ENCODE data around the gene CPXM1. TPM values are rescaled to one million over a fixed set of nuclear protein-coding genes. Genes with fewer than 3 reads are reported as not detected.

Gene CPXM1
- total and polyA plus RNA-seq, 4 donors: 0.08 to 5.5 (median 0.16) TPM

DNA sequence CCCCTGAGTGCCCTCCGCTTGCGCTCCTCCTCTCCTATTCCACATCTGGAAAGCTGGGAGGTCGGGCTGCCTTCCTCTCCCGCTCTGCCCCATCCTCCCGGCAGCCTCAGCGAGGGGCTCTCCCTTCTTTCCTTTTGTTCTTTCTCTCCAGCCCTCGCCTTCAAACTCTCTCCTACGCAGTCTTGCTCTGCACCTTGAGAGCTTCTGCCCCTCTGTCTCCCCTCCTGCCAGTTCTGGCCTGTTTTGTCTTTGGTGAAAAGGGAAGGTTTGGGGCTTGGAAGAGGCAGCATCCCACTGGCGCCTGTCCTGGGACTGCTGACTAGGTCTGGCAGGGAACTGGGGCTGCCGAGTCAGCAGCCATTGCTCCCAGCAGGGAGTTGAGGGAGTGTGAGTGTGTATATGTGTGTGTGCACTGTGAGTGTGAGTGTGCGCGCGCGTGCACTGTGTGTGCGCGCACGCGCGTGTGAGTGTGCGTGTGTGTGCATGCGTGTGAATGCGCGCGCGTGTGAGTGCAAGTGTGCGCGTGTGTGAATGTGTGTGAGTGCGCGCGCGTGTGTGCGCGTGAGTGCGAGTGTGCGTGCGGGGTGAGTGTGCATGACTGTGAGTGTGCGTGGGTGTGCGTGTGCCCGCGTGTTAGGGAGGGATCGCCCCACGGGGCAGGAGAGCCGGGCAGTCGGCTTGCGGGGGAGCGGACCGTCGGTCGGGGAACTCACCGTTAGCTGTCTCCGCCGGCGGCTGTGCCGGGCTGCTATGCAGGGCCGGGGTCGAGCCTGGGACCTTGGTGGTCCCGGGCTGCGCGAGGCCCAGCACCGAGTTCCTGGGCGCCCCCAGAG lies 523 bp downstream of the CPXM1 start:
- no peak for DNase-seq (ENCODE audit: low spot score)
- 5% methylated on average over 61 of the region's 61 CpGs for WGBS
- peaks cover 4 to 14% (median 8%) of the 10 kb centered on the region in 4 donors for H3K27me3 ChIP-seq (ENCODE audit: control insufficient read depth in 4 of 4, insufficient read depth in 4 of 4, low read length in 3 of 4)

DNA sequence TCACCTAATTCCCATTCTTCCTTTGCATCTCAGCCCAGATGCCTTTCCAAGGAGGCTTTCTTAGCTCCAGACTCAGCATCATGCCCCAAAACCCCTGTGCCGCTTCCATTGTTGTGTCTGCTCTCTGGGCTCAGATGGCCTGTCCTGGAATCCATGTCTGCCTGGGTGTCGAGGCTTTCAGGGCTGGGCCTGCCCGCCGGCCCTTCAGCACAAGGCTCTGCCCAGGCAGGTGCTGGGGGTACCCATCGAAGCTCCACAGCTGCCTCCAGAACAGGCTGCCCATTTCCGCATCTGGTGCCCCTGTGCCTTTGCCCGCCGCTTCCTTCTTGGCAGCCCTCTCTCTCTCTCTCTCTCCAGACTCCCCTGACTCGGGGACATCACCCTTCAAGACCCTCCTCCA lies 1.2 kb downstream of the CPXM1 start:
- Histone ChIP-seq H3K27ac (ENCODE audit: low read depth in 1 of 2, low read length in 2 of 2) (no peak overlapping the region), H3K27me3 (ENCODE audit: control insufficient read depth in 4 of 4, insufficient read depth in 4 of 4, low read length in 3 of 4) (peaks cover 4 to 18% (median 8%) of the 10 kb centered on the region in 4 donors), H3K36me3 (ENCODE audit: control insufficient read depth in 4 of 4, insufficient read depth in 3 of 4, low read depth in 1 of 4, low read length in 3 of 4) (peaks cover 0 to 2% (median 0%) of the 10 kb centered on the region in 4 donors), H3K9me3 (ENCODE audit: control insufficient read depth in 4 of 4, low read length in 3 of 4) (peaks cover 3 to 9% (median 4%) of the 10 kb centered on the region in 4 donors), H3K4me3 (ENCODE audit: low read depth in 1 of 3, low read length in 3 of 3) (no peak overlapping the region), H3K9ac (ENCODE audit: low read depth in 1 of 2, low read length in 2 of 2) (no peak overlapping the region), H3K4me1 (ENCODE audit: control insufficient read depth in 4 of 4, insufficient read depth in 4 of 4, low read length in 3 of 4) (peaks cover 0 to 8% (median 4%) of the 10 kb centered on the region in 4 donors)
- DNase-seq (ENCODE audit: low spot score): no peak
- WGBS: 59% methylated on average over 9 of the region's 9 CpGs
- no peak for TF ChIP-seq YY1 (IDR thresholded peaks at IDR 0.05)
- no peak for TF ChIP-seq JUND (IDR thresholded peaks at IDR 0.05)
- TF ChIP-seq EGR1 (IDR thresholded peaks at IDR 0.05; ENCODE audit: low read depth in 2 of 2): no peak
- TF ChIP-seq SP1 (IDR thresholded peaks at IDR 0.05): no peak
- no peak for TF ChIP-seq TAF1 (conservative IDR thresholded peaks at IDR 0.05)
- TF ChIP-seq, protein P1, sequence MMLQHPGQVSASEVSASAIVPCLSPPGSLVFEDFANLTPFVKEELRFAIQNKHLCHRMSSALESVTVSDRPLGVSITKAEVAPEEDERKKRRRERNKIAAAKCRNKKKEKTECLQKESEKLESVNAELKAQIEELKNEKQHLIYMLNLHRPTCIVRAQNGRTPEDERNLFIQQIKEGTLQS (IDR thresholded peaks at IDR 0.05): no peak
- TF ChIP-seq HNF4G (IDR thresholded peaks at IDR 0.05): no peak
- TF ChIP-seq, protein P2, sequence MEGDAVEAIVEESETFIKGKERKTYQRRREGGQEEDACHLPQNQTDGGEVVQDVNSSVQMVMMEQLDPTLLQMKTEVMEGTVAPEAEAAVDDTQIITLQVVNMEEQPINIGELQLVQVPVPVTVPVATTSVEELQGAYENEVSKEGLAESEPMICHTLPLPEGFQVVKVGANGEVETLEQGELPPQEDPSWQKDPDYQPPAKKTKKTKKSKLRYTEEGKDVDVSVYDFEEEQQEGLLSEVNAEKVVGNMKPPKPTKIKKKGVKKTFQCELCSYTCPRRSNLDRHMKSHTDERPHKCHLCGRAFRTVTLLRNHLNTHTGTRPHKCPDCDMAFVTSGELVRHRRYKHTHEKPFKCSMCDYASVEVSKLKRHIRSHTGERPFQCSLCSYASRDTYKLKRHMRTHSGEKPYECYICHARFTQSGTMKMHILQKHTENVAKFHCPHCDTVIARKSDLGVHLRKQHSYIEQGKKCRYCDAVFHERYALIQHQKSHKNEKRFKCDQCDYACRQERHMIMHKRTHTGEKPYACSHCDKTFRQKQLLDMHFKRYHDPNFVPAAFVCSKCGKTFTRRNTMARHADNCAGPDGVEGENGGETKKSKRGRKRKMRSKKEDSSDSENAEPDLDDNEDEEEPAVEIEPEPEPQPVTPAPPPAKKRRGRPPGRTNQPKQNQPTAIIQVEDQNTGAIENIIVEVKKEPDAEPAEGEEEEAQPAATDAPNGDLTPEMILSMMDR (IDR thresholded peaks at IDR 0.05; ENCODE audit: low read depth, low read length, missing input control): no peak
- TF ChIP-seq FOXA2 (IDR thresholded peaks at IDR 0.05): no peak
- TF ChIP-seq FOXA1 (IDR thresholded peaks at IDR 0.05): no peak
- no peak for TF ChIP-seq HNF4A (conservative IDR thresholded peaks at IDR 0.05)
- TF ChIP-seq, protein P3, sequence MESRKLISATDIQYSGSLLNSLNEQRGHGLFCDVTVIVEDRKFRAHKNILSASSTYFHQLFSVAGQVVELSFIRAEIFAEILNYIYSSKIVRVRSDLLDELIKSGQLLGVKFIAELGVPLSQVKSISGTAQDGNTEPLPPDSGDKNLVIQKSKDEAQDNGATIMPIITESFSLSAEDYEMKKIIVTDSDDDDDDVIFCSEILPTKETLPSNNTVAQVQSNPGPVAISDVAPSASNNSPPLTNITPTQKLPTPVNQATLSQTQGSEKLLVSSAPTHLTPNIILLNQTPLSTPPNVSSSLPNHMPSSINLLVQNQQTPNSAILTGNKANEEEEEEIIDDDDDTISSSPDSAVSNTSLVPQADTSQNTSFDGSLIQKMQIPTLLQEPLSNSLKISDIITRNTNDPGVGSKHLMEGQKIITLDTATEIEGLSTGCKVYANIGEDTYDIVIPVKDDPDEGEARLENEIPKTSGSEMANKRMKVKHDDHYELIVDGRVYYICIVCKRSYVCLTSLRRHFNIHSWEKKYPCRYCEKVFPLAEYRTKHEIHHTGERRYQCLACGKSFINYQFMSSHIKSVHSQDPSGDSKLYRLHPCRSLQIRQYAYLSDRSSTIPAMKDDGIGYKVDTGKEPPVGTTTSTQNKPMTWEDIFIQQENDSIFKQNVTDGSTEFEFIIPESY (IDR thresholded peaks at IDR 0.05): no peak
- TF ChIP-seq RXRA (IDR thresholded peaks at IDR 0.05): no peak
- no peak for TF ChIP-seq NR2F2 (IDR thresholded peaks at IDR 0.05)

More for the DNA sequence above, 523 bp downstream of the CPXM1 start:
- TF ChIP-seq, protein P2 (IDR thresholded peaks at IDR 0.05; ENCODE audit: low read depth, low read length, missing input control): no peak
- TF ChIP-seq FOXA1 (IDR thresholded peaks at IDR 0.05): no peak
- TF ChIP-seq, protein P4, sequence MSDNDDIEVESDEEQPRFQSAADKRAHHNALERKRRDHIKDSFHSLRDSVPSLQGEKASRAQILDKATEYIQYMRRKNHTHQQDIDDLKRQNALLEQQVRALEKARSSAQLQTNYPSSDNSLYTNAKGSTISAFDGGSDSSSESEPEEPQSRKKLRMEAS (IDR thresholded peaks at IDR 0.05): no peak
- TF ChIP-seq, protein P1 (IDR thresholded peaks at IDR 0.05): no peak
- no peak for TF ChIP-seq GABPA (IDR thresholded peaks at IDR 0.05 in 1 of 2, conservative IDR thresholded peaks at IDR 0.05 in 1 of 2)
- TF ChIP-seq, protein P5, sequence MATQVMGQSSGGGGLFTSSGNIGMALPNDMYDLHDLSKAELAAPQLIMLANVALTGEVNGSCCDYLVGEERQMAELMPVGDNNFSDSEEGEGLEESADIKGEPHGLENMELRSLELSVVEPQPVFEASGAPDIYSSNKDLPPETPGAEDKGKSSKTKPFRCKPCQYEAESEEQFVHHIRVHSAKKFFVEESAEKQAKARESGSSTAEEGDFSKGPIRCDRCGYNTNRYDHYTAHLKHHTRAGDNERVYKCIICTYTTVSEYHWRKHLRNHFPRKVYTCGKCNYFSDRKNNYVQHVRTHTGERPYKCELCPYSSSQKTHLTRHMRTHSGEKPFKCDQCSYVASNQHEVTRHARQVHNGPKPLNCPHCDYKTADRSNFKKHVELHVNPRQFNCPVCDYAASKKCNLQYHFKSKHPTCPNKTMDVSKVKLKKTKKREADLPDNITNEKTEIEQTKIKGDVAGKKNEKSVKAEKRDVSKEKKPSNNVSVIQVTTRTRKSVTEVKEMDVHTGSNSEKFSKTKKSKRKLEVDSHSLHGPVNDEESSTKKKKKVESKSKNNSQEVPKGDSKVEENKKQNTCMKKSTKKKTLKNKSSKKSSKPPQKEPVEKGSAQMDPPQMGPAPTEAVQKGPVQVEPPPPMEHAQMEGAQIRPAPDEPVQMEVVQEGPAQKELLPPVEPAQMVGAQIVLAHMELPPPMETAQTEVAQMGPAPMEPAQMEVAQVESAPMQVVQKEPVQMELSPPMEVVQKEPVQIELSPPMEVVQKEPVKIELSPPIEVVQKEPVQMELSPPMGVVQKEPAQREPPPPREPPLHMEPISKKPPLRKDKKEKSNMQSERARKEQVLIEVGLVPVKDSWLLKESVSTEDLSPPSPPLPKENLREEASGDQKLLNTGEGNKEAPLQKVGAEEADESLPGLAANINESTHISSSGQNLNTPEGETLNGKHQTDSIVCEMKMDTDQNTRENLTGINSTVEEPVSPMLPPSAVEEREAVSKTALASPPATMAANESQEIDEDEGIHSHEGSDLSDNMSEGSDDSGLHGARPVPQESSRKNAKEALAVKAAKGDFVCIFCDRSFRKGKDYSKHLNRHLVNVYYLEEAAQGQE (IDR thresholded peaks at IDR 0.05): no peak
- no peak for TF ChIP-seq FOXA2 (IDR thresholded peaks at IDR 0.05)
- no peak for TF ChIP-seq YY1 (IDR thresholded peaks at IDR 0.05)
- peaks cover 3 to 9% (median 4%) of the 10 kb centered on the region in 4 donors for H3K9me3 ChIP-seq (ENCODE audit: control insufficient read depth in 4 of 4, low read length in 3 of 4)
- peak overlapping the region in 2 of 3 donors; percentile 14 to 36 for H3K4me3 ChIP-seq (ENCODE audit: low read depth in 1 of 3, low read length in 3 of 3)
- no peak overlapping the region for H3K27ac ChIP-seq (ENCODE audit: low read depth in 1 of 2, low read length in 2 of 2)
- no peak overlapping the region for H3K9ac ChIP-seq (ENCODE audit: low read depth in 1 of 2, low read length in 2 of 2)
- H3K36me3 ChIP-seq (ENCODE audit: control insufficient read depth in 4 of 4, insufficient read depth in 3 of 4, low read depth in 1 of 4, low read length in 3 of 4): peaks cover 0 to 2% (median 0%) of the 10 kb centered on the region in 4 donors
- peaks cover 0 to 8% (median 4%) of the 10 kb centered on the region in 4 donors for H3K4me1 ChIP-seq (ENCODE audit: control insufficient read depth in 4 of 4, insufficient read depth in 4 of 4, low read length in 3 of 4)

All from liver (tissue), 9 donors.